ENCODE measurements around the gene ACAA2. TPM values are rescaled to one million over a fixed set of nuclear protein-coding genes. Genes with fewer than 3 reads are reported as not detected.

Gene ACAA2
- total and polyA plus RNA-seq, 8 donors = 23.3 to 122 (median 36.0) TPM

DNA sequence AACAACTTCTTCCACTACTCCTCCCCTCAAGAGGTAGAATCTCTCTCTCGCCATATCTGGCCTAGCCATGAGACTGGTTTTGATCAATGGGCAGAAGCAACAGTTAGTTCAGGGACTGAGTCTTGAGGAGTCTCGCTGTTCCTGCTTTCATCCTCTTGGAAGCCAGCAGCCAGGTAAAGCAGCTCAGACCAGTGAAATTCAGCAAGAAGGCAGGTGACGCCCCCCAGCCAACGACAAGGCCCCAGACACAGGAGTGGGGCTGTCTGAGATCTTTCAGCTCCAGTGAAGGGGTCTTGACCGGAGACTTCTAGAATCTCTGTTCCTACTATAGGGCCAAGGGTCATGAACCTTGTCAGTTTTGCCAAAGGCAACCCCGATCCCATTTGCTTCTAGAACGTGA is 39.7 kb upstream of the ACAA2 start:
- TF ChIP-seq POLR2AphosphoS5 (IDR thresholded peaks at IDR 0.05) = no peak
- TF ChIP-seq CTCF (IDR thresholded peaks at IDR 0.05) = no peak
- no peak for TF ChIP-seq POLR2A (IDR thresholded peaks at IDR 0.05)
- no peak for TF ChIP-seq EP300 (IDR thresholded peaks at IDR 0.05)
- no peak overlapping the region for H3K4me3 ChIP-seq
- H3K4me1 ChIP-seq = peaks cover 0 to 18% (median 6%) of the 10 kb centered on the region in 4 donors
- intact Hi-C loops (cut with DNase I; ENCODE audit: low total_unique reads) = no loop called here
- H3K27ac ChIP-seq = no peak overlapping the region
- 78 to 89% (median 82%) methylated on average over 7 of the region's 7 CpGs for WGBS, 5 donors
- H3K27me3 ChIP-seq = peaks cover 0 to 26% (median 0%) of the 10 kb centered on the region in 3 donors
- H3K36me3 ChIP-seq = peaks cover 0 to 2% (median 0%) of the 10 kb centered on the region in 4 donors
- no peak for DNase-seq
- H3K9me3 ChIP-seq = no peaks in the 10 kb centered on the region

DNA sequence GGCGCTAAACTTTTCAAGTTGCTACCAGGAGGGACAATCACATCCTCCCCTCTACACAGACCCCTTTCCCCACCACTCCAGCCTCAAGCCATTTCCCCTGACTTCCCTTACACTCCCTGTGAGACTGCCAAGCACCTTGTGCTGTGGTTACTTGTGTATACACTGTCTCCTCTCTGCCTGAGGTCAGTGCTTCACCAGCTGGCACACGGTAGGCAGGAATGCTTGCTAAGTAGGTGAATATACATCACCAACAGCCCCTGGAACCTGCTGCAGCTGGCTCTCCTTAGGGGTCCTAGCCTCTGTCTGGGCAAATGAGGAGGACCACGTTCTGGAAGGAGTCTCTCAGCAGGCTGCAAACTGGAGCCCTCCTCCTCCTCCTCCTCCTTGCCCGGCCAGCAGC is 38.3 kb upstream of the ACAA2 start:
- peaks cover 0 to 29% (median 0%) of the 10 kb centered on the region in 3 donors for H3K27me3 ChIP-seq
- peak in 1 of 2 donors; percentile 24 for DNase-seq
- no peak for TF ChIP-seq POLR2AphosphoS5 (IDR thresholded peaks at IDR 0.05)
- no peak for TF ChIP-seq CTCF (IDR thresholded peaks at IDR 0.05)
- TF ChIP-seq POLR2A (IDR thresholded peaks at IDR 0.05) = no peak
- TF ChIP-seq EP300 (IDR thresholded peaks at IDR 0.05) = no peak
- H3K36me3 ChIP-seq = peaks cover 0 to 7% (median 0%) of the 10 kb centered on the region in 4 donors
- no peaks in the 10 kb centered on the region for H3K9me3 ChIP-seq
- H3K4me1 ChIP-seq = peaks cover 0 to 15% (median 3%) of the 10 kb centered on the region in 4 donors
- WGBS, 5 donors = 77 to 87% (median 78%) methylated on average over 4 of the region's 4 CpGs
- no peak overlapping the region for H3K4me3 ChIP-seq
- no peak overlapping the region for H3K27ac ChIP-seq
- intact Hi-C loops (cut with DNase I; ENCODE audit: low total_unique reads) = no loop called here

DNA sequence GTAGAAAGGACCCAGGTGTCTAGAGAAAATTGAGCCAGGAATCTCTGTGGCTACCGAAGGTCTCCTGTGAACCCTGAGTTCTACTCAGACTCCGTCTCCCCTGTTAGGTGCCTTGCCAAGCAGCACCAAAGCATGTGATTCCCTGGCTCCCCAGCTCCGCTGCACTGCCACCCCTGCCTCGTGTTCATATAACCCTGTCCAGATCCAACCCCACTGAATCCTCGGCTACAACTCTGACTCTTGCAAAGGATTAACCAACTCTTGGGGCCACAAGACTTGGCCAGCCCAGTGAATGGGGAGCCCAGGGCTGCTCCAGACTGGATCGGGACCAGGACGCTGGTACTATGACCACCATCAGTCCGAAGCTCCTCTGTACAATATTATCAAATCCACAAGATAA is 37.3 kb upstream of the ACAA2 start:
- H3K27me3 ChIP-seq = peaks cover 0 to 29% (median 0%) of the 10 kb centered on the region in 3 donors
- no peaks in the 10 kb centered on the region for H3K9me3 ChIP-seq
- H3K27ac ChIP-seq = peak overlapping the region in 2 of 5 donors; percentile 68 to 79
- H3K4me3 ChIP-seq = no peak overlapping the region
- intact Hi-C loops (cut with DNase I; ENCODE audit: low total_unique reads) = no loop called here
- peaks cover 0 to 7% (median 3%) of the 10 kb centered on the region in 4 donors for H3K36me3 ChIP-seq
- TF ChIP-seq CTCF (IDR thresholded peaks at IDR 0.05) (no peak), POLR2A (IDR thresholded peaks at IDR 0.05) (no peak), POLR2AphosphoS5 (IDR thresholded peaks at IDR 0.05) (no peak), EP300 (IDR thresholded peaks at IDR 0.05) (no peak)
- peak in 1 of 2 donors; percentile 20 for DNase-seq
- 94 to 97% (median 94%) methylated on average over 8 of the region's 8 CpGs for WGBS, 5 donors
- H3K4me1 ChIP-seq = peaks cover 0 to 25% (median 7%) of the 10 kb centered on the region in 4 donors

DNA sequence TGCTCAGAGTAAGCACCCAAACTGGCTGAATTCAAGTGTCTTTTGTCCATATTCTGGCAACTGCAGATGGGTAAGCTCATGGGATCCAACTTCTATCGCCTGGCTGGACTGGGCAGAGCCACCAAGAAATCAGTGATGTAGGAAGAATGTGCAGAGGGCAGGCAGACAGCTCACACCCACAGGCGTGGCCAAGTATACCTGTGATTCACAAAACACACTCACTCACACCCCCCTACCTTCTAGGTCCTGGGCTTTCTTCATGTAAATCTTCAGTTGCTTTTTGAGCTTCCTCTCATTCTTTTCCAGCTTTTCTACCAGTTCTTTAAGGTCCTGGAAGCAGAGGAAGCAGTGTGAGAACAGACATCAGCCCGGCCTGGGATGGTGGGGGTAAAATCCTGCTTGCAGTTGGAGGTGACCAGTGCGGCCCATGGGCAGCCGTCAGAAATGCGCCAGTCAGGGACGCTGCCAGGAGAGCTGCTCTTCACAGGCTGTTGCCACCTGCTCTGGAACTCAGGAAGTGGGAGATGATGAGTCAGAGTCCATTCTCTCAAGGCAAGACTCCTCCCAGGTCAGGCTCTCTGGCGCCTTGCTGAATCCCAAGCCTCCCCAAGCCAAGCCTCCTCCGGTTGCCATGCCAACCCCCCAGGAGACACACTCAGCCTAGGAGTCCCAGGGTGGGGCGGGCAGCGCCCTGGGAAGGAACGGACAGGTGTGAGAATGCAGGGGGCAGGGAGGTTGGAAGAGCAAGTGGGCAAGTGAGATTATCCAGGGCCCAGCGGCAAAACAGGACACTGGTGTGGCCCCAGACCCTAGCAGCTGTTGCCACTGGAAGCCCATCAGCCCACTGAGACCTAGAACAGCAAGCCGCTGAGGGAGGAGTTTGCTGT is 36.2 kb upstream of the ACAA2 start:
- intact Hi-C loops (cut with DNase I; ENCODE audit: low total_unique reads) = no loop called here
- H3K27me3 ChIP-seq = peaks cover 0 to 29% (median 0%) of the 10 kb centered on the region in 3 donors
- H3K4me3 ChIP-seq = no peak overlapping the region
- 36 to 59% (median 55%) methylated on average over 13 to 14 of the region's 14 CpGs for WGBS, 5 donors
- peaks cover 0 to 26% (median 7%) of the 10 kb centered on the region in 4 donors for H3K4me1 ChIP-seq
- H3K27ac ChIP-seq = peak overlapping the region in 3 of 5 donors; percentile 68 to 79 (median 75)
- DNase-seq = peak; percentile 72 to 91
- peaks cover 0 to 8% (median 4%) of the 10 kb centered on the region in 4 donors for H3K36me3 ChIP-seq
- H3K9me3 ChIP-seq = no peaks in the 10 kb centered on the region
- peak in 2 of 3 donors; percentile 4 to 57 for TF ChIP-seq POLR2AphosphoS5 (IDR thresholded peaks at IDR 0.05)
- no peak for TF ChIP-seq CTCF (IDR thresholded peaks at IDR 0.05)
- TF ChIP-seq EP300 (IDR thresholded peaks at IDR 0.05) = no peak
- no peak for TF ChIP-seq POLR2A (IDR thresholded peaks at IDR 0.05)
